OCI-LY7 (cell line): ENCODE data around the gene PGGHG.

Source experiments
- CTCF ChIP-seq: fragments of 200-600 bp; sonication (generic); conservative IDR thresholded peaks from 2 replicates; pipeline ENCODE4 v1.5.1; 2014; ENCODE audit warnings: mild to moderate bottlenecking, antibody characterized with exemption, low read length, moderate library complexity, mixed read lengths
- EZH2phosphoT487 ChIP-seq: fragments of 200-600 bp; sonication (generic); IDR thresholded peaks from 2 replicates; pipeline ENCODE4 v1.6.1; 2018; ENCODE audit warnings: low read depth, borderline replicate concordance, mild to moderate bottlenecking, mixed run types, antibody characterized with exemption, low read length, moderate library complexity, mixed read lengths

DNA sequence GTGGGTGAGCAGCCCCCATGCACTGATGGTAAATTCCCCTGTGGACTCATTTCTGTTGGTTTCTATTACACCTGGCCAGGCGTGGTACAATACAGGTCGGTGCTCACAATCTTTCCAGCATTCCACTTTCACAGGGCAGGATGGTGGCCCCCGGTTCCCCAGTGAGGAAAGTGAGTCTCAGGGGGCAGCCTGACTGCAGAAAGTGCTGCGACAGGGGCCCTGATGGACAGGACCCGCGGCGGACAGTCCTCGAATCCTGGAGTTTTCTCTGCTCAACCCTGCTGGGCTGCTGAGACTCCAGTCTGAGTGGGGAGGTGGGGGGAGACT lies 3.1 kb upstream of the PGGHG start:
- TF ChIP-seq CTCF (no peak), EZH2phosphoT487 (no peak)
